ENCODE data around the gene NXPH3.

The NXPH3 gene

GRCh38 chr17:49588726-49589576 is 13.3 kb downstream of the NXPH3 start:
- DNase-seq = no peak

GRCh38 chr17:49589577-49589927 is 13.9 kb downstream of the NXPH3 start:
- no peak for DNase-seq

- DNase-seq = no peak
These were observed 15.2 kb downstream of the NXPH3 start for GRCh38 chr17:49590874-49591273.

DNA sequence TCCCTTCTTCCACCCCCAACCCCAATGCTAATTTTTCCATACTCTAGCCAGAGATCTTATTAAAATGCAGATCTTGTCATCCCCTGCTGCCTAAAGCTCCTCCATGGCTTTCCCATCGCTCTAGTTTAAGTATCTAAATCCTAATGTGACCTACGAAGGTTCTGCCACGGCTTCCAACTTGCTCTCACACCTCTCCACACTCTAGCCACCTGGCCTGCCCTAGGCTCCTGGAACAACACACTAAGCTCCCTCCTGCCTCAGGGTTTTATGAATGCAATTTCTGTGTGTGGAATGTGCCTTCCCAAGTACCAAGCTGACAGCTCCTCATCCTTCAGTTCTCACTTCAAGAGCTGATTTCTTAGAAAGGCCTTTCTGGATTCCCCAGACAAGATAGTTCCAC is 16.6 kb downstream of the NXPH3 start:
- DNase-seq = no peak

- DNase-seq = no peak
These were observed 19.7 kb downstream of the NXPH3 start for GRCh38 chr17:49595328-49595727.

GRCh38 chr17:49595980-49596379 is 20.3 kb downstream of the NXPH3 start:
- DNase-seq = no peak

DNA sequence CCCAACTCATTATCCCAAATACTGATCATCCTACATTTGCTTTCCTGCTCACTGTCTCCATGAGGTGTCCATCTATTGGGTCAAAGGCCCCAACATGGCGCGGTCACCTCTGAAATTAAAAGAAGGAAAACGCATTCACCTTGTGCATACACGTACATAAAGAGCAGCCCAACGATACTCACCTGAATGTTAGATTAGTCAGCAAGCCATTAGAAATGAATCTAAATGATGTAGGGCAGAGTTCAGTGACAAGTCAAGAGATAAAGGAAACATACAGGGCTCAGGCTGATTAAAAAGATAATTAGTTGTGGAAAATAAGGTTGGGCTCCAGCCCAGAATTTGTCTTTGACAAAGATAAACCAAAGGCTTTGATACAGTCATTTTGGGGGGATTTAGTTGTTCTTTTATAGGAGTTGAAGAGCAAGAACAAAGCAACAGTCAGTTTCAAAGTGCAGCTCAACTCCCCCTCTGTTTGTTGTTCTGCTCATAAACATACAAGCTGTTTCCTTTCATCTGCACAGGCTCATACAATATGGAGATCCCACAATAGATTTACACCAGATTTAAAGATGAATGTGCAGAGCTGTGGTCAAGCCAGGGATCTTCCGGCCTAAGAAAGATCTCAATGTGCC is 21.1 kb downstream of the NXPH3 start:
- DNase-seq = no peak

GRCh38 chr17:49597436-49597835 is 21.8 kb downstream of the NXPH3 start:
- no peak for DNase-seq

- DNase-seq = no peak
These were observed 22.4 kb downstream of the NXPH3 start for GRCh38 chr17:49597928-49598655.

- DNase-seq = no peak
These were observed 23.2 kb downstream of the NXPH3 start for GRCh38 chr17:49598918-49599317.

GRCh38 chr17:49600949-49601348 is 25.3 kb downstream of the NXPH3 start:
- no peak for DNase-seq

DNA sequence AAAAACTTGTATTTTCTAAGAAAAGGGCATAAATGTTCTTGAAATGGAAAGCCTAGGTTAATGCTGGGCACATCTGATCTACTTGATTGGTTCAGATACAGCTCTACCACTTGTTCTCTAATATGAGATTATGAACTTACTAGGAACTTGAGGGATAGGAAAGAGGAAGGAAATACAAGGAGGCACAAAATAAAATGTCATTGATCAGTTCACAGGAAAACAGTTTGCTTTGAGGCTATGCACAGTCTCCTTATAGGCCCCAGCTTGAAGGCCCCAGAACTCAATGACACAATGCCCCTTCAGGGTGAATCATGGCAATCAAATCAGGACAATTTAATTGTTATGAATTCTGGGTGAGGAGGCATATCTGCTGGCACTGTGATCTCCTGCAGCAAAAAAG is 27.1 kb downstream of the NXPH3 start:
- no peak for DNase-seq

DNA sequence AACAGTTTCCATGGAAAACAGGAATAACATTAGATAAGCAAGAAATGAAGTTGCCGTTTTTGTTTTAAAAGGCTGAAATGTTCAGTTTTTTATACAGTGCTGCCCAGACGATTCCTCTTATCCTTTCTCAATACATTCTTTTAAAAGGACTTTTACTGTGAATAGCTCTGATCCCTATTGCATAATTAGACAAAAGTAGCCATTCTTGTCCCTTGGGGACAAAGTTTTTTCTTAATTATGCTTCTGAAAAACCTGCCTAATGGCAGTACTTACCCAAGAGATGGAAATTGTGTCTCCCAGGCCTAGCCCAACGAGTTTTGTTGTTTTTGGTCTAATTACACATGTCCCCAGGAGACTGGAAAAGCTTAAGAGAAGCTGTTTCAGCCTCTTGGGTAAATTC is 27.6 kb downstream of the NXPH3 start:
- no peak for DNase-seq

GRCh38 chr17:49603720-49604119 is 28.0 kb downstream of the NXPH3 start:
- DNase-seq = no peak

DNA sequence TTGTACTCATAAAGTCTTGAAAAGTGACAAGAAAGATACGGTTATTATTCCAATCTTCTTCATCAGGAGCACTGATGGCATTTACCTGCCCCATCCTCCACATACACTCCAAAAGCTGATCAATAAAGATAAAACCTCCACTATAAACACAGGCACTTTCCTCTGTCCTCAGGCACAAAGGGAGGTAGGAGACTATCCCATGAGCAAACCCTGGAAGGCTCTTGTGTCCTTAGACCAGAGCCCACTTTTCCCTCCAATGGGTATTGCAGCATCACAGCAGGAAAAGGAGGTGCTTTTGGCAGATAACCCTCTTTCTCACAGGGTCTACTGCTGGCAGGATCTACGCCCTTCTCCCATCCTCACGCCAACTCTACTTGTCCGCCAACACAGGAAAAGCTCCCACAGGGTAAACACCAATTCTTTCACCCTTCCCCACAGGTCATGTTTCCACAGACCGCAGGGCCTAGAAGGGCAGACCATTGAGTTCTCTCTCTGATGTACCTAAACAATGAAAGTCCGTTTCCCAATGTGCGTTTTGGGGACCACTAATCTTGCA is 28.7 kb downstream of the NXPH3 start:
- no peak for DNase-seq

GRCh38 chr17:49610883-49611584 is 35.4 kb downstream of the NXPH3 start:
- DNase-seq = no peak

DNA sequence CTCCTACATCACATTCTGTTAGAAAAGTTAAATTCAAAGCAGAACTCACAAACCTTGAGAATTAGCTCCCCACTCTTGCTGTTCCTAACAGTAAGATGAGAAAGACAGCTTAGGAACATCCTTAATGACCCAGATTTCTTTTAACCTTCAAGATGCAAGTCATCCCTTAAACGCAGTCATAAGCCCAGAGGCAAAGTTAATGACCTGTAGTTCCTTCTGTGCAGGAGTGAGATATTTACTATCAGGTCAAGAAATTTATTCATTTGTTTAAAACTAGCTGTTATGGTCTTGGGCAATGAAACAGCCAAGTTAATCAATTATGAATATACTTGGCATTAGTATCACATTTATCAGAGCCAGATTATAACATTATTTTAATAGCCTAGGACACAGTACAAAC is 37.1 kb downstream of the NXPH3 start:
- DNase-seq = no peak

DNA sequence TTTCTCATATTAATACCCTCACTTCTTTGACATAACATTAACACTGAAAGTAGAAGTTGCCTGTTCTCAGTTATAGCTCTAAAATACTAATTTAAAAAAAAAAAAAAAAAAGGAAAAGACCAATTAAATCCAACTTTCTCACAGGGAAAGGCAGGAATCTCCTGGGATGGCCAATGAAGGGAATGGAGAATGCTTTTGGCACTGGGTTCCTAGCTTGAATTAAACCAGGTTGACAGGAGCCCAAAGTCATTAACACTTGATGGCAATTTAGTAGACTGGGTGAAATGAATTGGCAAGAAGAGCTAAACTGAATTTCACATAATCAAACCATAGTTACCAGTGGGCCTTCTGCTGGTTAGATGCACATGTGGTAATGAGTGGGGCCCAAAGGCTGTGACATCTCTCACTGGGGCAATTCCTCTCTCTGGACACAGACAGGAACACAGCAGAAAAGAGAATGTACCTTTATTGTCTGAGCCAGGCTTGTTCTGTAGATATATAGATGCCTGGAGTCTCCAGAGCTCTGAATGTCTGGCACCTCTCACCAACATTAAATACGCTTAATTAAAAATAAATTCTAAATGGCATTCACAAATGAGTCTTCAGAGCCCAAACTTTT is 37.6 kb downstream of the NXPH3 start:
- no peak for DNase-seq

DNA sequence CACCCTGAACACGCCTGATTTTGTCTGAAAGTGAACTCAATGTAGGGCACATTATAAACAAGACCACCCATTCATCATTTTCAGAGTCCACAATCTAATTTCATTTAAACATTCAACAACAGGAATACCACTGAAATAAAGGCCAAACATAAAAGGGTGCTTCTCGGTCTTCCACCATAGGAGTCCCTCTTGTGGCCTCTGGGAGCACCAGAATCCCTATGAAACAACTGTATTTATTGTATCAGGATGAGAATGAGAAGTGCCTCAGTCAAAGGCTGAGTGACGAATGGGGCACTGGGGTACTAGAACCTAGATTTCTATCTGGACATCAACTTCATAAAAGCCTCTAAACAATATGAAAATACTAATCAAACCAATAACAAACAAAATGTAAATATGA is 40.4 kb downstream of the NXPH3 start:
- DNase-seq = peak in 3 of 56 donors; percentile 2 to 9 (median 9)

DNA sequence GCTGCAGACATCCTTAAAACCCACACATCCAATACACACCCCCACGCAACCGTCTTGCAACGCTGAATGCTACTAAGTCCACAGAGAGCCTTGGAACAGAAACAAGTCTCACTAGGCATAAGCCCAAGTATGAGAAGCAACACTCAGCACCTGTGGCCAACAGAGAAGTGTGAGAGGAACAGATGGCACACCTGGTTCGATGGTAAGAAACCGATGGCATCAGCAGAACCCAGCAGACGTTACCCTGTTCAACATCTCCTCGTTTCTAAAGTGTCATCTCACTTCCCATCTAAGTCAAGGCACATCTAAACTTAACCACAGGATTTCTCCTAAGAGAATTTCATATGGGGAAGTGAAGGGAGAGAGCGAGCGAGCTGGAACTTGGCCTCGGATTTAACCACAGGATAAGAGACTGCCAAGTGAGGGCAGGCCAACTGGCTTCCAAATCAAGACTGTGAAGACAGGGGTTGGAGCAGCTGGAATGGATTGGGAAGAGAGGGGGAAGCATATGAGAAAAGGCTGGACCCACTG is 41.0 kb downstream of the NXPH3 start:
- peak in 5 of 56 donors; percentile 4 to 35 (median 9) for DNase-seq

Data from nucleus accumbens (tissue), 56 donors.